Heart right ventricle (tissue), 16 donors: ENCODE results near the gene TCF25. TPM values are rescaled to one million over a fixed set of nuclear protein-coding genes. Genes with fewer than 3 reads are reported as not detected.

Experiments
- ATAC-seq, 8 donors: fragments of 200-7000 bp; cut with Tn5 transposase; one replicate each; pipeline ENCODE4 v1.9.1; 2020; ENCODE audit warnings: mild to moderate bottlenecking in 8 of 8, moderate library complexity in 8 of 8, moderate number of reproducible peaks in 1 of 8
- DNase-seq, 2 donors: peaks; one replicate each; pipeline ENCODE4 v3.0.0-alpha.2; 2020
- H3K27ac ChIP-seq, 10 donors: fragments of 200-600 bp; sonication (generic) in 2 of 10; one replicate each; pipeline versions ENCODE4 v1.5.0 to v1.8.0; 2020 to 2022; ENCODE audit warnings: mild to moderate bottlenecking in 3 of 10
- H3K27me3 ChIP-seq, 7 donors: fragments of 200-600 bp; one replicate each; pipeline ENCODE4 v1.8.0; 2021 to 2022; ENCODE audit warnings: mild to moderate bottlenecking in 2 of 7
- H3K36me3 ChIP-seq, 9 donors: fragments of 200-600 bp; sonication (generic) in 1 of 9; one replicate each; pipeline versions ENCODE4 v1.5.0 to v1.8.0; 2020 to 2022; ENCODE audit warnings: mild to moderate bottlenecking in 2 of 9
- H3K4me1 ChIP-seq, 9 donors: fragments of 200-600 bp; sonication (generic) in 1 of 9; one replicate each; pipeline versions ENCODE4 v1.5.0 to v1.8.0; 2020 to 2022; ENCODE audit warnings: mild to moderate bottlenecking in 4 of 9
- H3K4me3 ChIP-seq, 10 donors: fragments of 200-600 bp; sonication (generic) in 2 of 10; one replicate each; pipeline versions ENCODE4 v1.5.0 to v1.8.0; 2020 to 2022; ENCODE audit warnings: mild to moderate bottlenecking in 7 of 10, moderate library complexity in 2 of 10
- H3K9me3 ChIP-seq, 11 donors: fragments of 200-600 bp in 10 of 11; sonication (generic) in 2 of 11; one replicate each; pipeline versions ENCODE4 v1.5.0 to v1.8.0; 2013 to 2022; ENCODE audit warnings: mild to moderate bottlenecking in 2 of 11, control low read depth in 1 of 11, moderate library complexity in 1 of 11
- WGBS, 2 donors: extraction: QIAGEN DNeasy Blood & Tissue Kit; methylation state at CpG; one replicate each; pipeline ENCODE4 v1.1.7; 2013; ENCODE audit warnings: inconsistent platforms in 1 of 2; 5-methylcytosine and 5-hydroxymethylcytosine counted together
- intact Hi-C, 10 donors: fragments of 100-400 bp; cut with DNase I; formaldehyde crosslinking; loops; one replicate each; pipeline versions ENCODE4 v1.11.1 to v1.14.2; 2022
- polyA plus RNA-seq, 2 donors: library from polyadenylated mRNA; stranded (reverse); fragments of 200-250 nt; gene quantifications; one replicate each; pipeline ENCODE4 v1.2.3, GENCODE V29; 2013
- total RNA-seq, 10 donors: library from RNA; stranded (reverse); fragmentation: NEBNext Ultra II Directional in 3 of 10; extraction: Animal tissue kit (Norgen Biotek cat#: 25700) in 3 of 10; gene quantifications; one replicate each; pipeline versions ENCODE4 v1.2.1 to v1.2.4, GENCODE V29; 2021 to 2023
- TF ChIP-seq, protein P1 (sequence below), 9 donors: fragments of 200-600 bp; sonication (generic) in 2 of 9; IDR thresholded peaks; one replicate each; pipeline versions ENCODE4 v1.5.0 to v1.8.0; 2021 to 2022; ENCODE audit warnings: antibody characterized with exemption in 9 of 9, mild to moderate bottlenecking in 5 of 9, moderate library complexity in 1 of 9
- donor health status: Arrhythmogenic right ventricular cardiomyopathy.
- donor health status: ischemic (EF 13 %, LVEDD 7.1; RV severe dilation, severe dysfunction).
- donor health status: healthy with polysubstance abuse.
- donor health status: DM: no; HTN: yes; CAD: no.
- donor health status: DM: no; HTN: no; CAD: no.
- donor health status: ischemic (EF 25% LVEDD 6.9; RV normal size, moderate dysfunction).
- donor health status: ischemic (EF 25% LVEDD 5.7; RV mildly dilated, moderate dysfunction).
- donor health status: healthy.
- donor health status: DM: yes; HTN: yes; CAD: no.
- donor health status: Ischemic cardiomyopathy.
- donor health status: ischemic (EF 35%, LVEDD 5.7; RV mildly dilated, moderate dysfunction).
- donor health status: nonischemic (EF 11% LVEDD 7.7; RV severe dilation, severe dysfunction).
- donor health status: DM: yes; HTN: yes; CAD: no.
- donor health status: PGD.
- donor health status: ischemic (EF 29% LVEDD 5.4; RV normal size, mild dysfunction).
- donor health status: nonischemic (EF 23%, LVEDD 6.1; RV moderate dilation, normal function).

The TCF25 gene
- total and polyA plus RNA-seq, 12 donors, result 77.5 to 112 (median 94.8) TPM

DNA sequence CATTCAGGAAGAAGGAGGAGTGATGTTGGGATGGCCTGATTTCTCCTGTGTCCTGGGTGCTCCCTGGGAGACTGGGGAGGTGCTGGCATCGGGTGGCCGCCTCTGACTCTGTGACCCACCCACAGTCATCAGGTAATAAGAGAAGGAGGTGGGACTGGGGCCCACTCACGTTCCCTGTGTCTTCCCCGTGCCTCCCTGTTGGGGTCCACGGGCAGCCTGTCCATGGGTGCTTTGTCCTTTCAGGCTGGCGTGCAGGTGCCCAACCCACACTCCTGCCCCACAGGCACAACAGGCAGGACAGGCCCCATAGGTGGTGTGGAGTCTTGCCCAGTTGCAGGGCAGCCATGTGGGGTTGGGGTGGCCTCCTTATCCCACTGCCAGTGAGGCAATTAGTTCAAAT lies 79.2 kb downstream of the TCF25 start:
- 93 to 95% methylated on average over 6 of the region's 6 CpGs for WGBS, 2 donors
- Histone ChIP-seq H3K4me3 (no peak overlapping the region), H3K27ac (no peak overlapping the region), H3K36me3 (peaks cover 0 to 31% (median 8%) of the 10 kb centered on the region in 9 donors), H3K27me3 (peaks cover 0 to 5% (median 0%) of the 10 kb centered on the region in 7 donors), H3K4me1 (peaks cover 0 to 36% (median 14%) of the 10 kb centered on the region in 9 donors), H3K9me3 (no peaks in the 10 kb centered on the region)
- no peak for DNase-seq
- intact Hi-C loops, result loop anchor here in 1 of 10 donors (10.0 kb wide), 1 partner anchor 68 kb away; no protein-coding TSS in a partner anchor
- TF ChIP-seq, protein P1, sequence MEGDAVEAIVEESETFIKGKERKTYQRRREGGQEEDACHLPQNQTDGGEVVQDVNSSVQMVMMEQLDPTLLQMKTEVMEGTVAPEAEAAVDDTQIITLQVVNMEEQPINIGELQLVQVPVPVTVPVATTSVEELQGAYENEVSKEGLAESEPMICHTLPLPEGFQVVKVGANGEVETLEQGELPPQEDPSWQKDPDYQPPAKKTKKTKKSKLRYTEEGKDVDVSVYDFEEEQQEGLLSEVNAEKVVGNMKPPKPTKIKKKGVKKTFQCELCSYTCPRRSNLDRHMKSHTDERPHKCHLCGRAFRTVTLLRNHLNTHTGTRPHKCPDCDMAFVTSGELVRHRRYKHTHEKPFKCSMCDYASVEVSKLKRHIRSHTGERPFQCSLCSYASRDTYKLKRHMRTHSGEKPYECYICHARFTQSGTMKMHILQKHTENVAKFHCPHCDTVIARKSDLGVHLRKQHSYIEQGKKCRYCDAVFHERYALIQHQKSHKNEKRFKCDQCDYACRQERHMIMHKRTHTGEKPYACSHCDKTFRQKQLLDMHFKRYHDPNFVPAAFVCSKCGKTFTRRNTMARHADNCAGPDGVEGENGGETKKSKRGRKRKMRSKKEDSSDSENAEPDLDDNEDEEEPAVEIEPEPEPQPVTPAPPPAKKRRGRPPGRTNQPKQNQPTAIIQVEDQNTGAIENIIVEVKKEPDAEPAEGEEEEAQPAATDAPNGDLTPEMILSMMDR (IDR thresholded peaks at IDR 0.05), result no peak
- no peak for ATAC-seq

DNA sequence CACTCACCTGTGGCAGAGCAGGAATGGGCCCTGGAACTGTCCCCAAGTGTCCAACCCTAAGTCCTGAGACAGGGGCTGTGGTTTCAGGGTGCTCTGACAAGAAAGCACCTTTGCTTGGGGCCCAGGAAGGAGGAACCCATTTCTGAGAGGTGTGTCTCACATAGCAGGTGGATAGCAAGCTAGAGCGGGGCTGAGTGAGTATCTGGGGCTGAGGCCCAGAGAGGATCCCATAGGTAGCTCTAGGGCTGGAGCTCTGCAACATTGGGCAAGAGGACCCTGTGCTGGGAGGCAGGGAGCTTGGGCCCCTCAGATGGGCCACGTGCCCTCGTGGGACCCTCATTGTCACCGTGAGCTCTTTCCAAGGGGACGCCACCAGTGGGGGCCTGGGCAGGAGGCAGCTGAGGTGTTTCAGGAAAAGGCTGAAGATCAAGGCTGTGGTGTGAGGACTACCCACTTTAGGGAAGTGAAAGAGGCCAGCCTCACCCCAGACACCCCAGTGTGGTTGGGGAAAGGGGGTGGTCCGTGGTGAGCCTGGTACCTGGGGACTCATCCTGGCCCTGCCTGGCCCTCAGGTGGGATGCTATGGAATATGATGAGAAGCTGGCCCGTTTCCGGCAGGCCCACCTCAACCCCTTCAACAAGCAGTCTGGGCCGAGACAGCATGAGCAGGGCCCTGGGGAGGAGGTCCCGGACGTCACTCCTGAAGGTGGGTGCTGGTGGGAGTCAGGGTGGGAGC lies 80.4 kb downstream of the TCF25 start:
- Histone ChIP-seq H3K27me3 (no peaks in the 10 kb centered on the region), H3K4me1 (peaks cover 0 to 27% (median 7%) of the 10 kb centered on the region in 9 donors), H3K9me3 (no peaks in the 10 kb centered on the region), H3K4me3 (no peak overlapping the region), H3K36me3 (peaks cover 0 to 44% (median 12%) of the 10 kb centered on the region in 9 donors), H3K27ac (no peak overlapping the region)
- ATAC-seq (no peak), DNase-seq (no peak)
- WGBS, 2 donors, result 93 to 96% methylated on average over 9 to 11 of the region's 11 CpGs
- intact Hi-C loops, result loop anchor here in 1 of 10 donors (10.0 kb wide), 1 partner anchor 69 kb away; no protein-coding TSS in a partner anchor
- TF ChIP-seq, protein P1 (IDR thresholded peaks at IDR 0.05), result no peak

DNA sequence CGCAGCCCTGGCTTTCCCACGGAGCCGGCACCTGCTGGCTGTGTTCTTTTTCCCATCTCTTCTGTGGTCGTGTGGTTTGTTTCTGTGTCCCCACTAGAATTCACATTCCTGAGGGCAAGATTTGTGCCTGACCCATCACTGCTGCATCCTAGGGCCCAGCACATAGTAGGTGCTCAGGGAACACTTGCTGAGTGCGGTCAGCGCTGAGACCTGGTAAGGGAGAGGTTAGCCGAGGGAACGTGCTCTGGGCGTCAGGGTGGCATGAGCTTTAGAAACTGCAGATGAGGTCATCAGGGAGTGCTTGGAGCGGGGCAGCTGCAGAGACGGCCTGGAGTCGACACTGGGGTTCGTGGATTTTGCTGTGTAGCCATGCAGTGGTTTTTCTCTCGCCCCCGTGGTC lies 81.1 kb downstream of the TCF25 start:
- H3K4me3 ChIP-seq, result no peak overlapping the region
- no peaks in the 10 kb centered on the region for H3K9me3 ChIP-seq
- H3K36me3 ChIP-seq, result peaks cover 0 to 50% (median 16%) of the 10 kb centered on the region in 9 donors
- DNase-seq, result no peak
- H3K4me1 ChIP-seq, result peaks cover 0 to 23% (median 4%) of the 10 kb centered on the region in 9 donors
- H3K27ac ChIP-seq, result no peak overlapping the region
- WGBS, 2 donors, result 92 to 96% methylated on average over 15 of the region's 15 CpGs
- ATAC-seq, result no peak
- H3K27me3 ChIP-seq, result no peaks in the 10 kb centered on the region
- intact Hi-C loops, result loop anchor here in 1 of 10 donors (10.0 kb wide), 1 partner anchor 70 kb away; no protein-coding TSS in a partner anchor
- TF ChIP-seq, protein P1 (IDR thresholded peaks at IDR 0.05), result no peak

DNA sequence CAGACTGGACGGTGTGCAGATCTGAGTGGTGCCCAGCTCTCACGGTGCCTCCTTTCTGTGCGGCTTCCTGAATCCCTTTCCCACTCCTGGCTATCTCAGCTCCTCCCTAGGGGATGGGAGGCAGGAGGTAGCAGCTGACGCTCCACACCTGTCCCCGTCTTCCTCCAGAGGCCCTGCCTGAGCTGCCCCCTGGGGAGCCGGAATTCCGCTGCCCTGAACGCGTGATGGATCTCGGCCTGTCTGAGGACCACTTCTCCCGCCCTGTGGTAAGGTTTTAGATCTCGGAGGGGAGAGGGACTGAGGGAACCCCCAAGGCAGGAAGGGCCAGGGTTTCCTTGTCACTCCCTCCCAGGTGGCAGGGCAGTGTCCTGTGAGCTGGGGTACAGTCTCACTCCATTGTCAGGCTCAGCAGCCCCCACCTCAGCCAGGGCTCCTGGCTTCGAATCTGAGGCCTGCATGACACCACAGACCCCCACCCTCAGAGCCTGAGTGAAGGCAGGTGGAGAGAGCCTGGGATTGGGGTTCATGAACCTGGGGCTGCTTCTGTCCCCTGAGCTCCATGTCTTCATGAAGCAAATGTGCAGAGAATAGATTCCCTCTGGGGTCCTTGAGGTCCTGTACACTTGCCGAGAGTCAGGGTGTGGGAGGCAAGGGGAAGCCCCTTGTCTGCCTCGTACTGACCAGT lies 81.8 kb downstream of the TCF25 start:
- intact Hi-C loops, result loop anchor here in 1 of 10 donors (10.0 kb wide), 1 partner anchor 70 kb away; no protein-coding TSS in a partner anchor
- Histone ChIP-seq H3K36me3 (peaks cover 0 to 57% (median 16%) of the 10 kb centered on the region in 9 donors), H3K9me3 (no peaks in the 10 kb centered on the region), H3K27ac (no peak overlapping the region), H3K27me3 (no peaks in the 10 kb centered on the region), H3K4me1 (peaks cover 0 to 18% (median 0%) of the 10 kb centered on the region in 9 donors), H3K4me3 (no peak overlapping the region)
- DNase-seq (no peak), ATAC-seq (no peak)
- TF ChIP-seq, protein P1 (IDR thresholded peaks at IDR 0.05), result no peak
- WGBS, 2 donors, result 87 to 90% methylated on average over 15 of the region's 15 CpGs
